IMR-90 (cell line): ENCODE measurements around the gene ARID4B. TPM values are rescaled to one million over a fixed set of nuclear protein-coding genes. Genes with fewer than 3 reads are reported as not detected.

Experiments used
- ATAC-seq: fragments of 200-7000 bp; cut with Tn5 transposase; 2 replicates; pipeline ENCODE4 v1.9.1; 2020; ENCODE audit warnings: low read depth, mild to moderate bottlenecking, moderate library complexity
- BruUV-seq: library from RNA; stranded (reverse); fragments of 400-500 nt; replicated peaks from 2 replicates; lab custom pipeline; 2021; lab: Mats Ljungman, UMichigan
- CTCF ChIA-PET: fragments of 300-600 bp; formaldehyde crosslinking; extraction: SDS; loops from one replicate; lab custom pipeline; 2021; ENCODE audit warnings: antibody characterized with exemption; lab: Yijun Ruan, JAX
- POLR2A ChIA-PET: fragments of 300-600 bp; sonication (Branson Sonifier 250); formaldehyde crosslinking; loops from one replicate; lab custom pipeline; 2022; ENCODE audit warnings: antibody characterized with exemption; ENCODE audit not compliant: unreplicated experiment; lab: Charles Lee
- DNase-seq: peaks from one replicate; pipeline ENCODE4 v3.0.0; 2013
- H2AFZ ChIP-seq: replicated peaks from 2 replicates; pipeline ENCODE3; 2013; ENCODE audit warnings: low read length, mild to moderate bottlenecking; ENCODE audit not compliant: poor library complexity
- H2AK5ac ChIP-seq: 2 replicates; pipeline ENCODE4 v1.6.1; 2013; ENCODE audit warnings: low read depth, low read length, inconsistent platforms
- H2AK9ac ChIP-seq: replicated peaks from 2 replicates; pipeline ENCODE3; 2013; ENCODE audit warnings: mild to moderate bottlenecking, low read depth, low read length, moderate library complexity; ENCODE audit not compliant: poor library complexity
- H2BK120ac ChIP-seq: 2 replicates; pipeline ENCODE4 v1.6.1; 2013; ENCODE audit warnings: low read depth, low read length, inconsistent platforms
- H2BK15ac ChIP-seq: 3 replicates; pipeline ENCODE4 v1.6.1; 2013; ENCODE audit warnings: low read depth, low read length, inconsistent platforms
- H2BK20ac ChIP-seq: 2 replicates; pipeline ENCODE4 v1.6.1; 2013; ENCODE audit warnings: low read depth, mild to moderate bottlenecking, inconsistent platforms, low read length, moderate library complexity
- H2BK5ac ChIP-seq: 2 replicates; pipeline ENCODE4 v1.6.1; 2013; ENCODE audit warnings: mild to moderate bottlenecking, low read depth, low read length, inconsistent platforms; ENCODE audit not compliant: poor library complexity, severe bottlenecking
- H3K14ac ChIP-seq: replicated peaks from 2 replicates; pipeline ENCODE4 v1.6.1; 2013; ENCODE audit warnings: low read depth, low read length, inconsistent platforms
- H3K18ac ChIP-seq: 2 replicates; pipeline ENCODE4 v1.6.1; 2013; ENCODE audit warnings: low read depth, low read length, control low read depth
- H3K23ac ChIP-seq: 2 replicates; pipeline ENCODE4 v1.6.1; 2013; ENCODE audit warnings: low read depth, low read length, inconsistent platforms
- H3K27ac ChIP-seq: 2 replicates; pipeline ENCODE4 v1.5.1; 2013; ENCODE audit warnings: mild to moderate bottlenecking, control low read depth, low read length; ENCODE audit not compliant: insufficient read depth
- H3K27me3 ChIP-seq: 2 replicates; pipeline ENCODE4 v1.6.1; 2013; ENCODE audit warnings: low read length; ENCODE audit not compliant: control insufficient read depth, insufficient read depth
- H3K36me3 ChIP-seq: 2 replicates; pipeline ENCODE4 v1.6.1; 2013; ENCODE audit warnings: low read length, mixed read lengths; ENCODE audit not compliant: control insufficient read depth, insufficient read depth
- H3K4ac ChIP-seq: 2 replicates; pipeline ENCODE4 v1.6.1; 2013; ENCODE audit warnings: low read depth, low read length, inconsistent platforms
- H3K4me1 ChIP-seq: 2 replicates; pipeline ENCODE4 v1.6.1; 2013; ENCODE audit warnings: low read length, mixed read lengths; ENCODE audit not compliant: control insufficient read depth, insufficient read depth
- H3K4me2 ChIP-seq: 2 replicates; pipeline ENCODE4 v1.6.1; 2013; ENCODE audit warnings: low read depth, mild to moderate bottlenecking, control low read depth, low read length, moderate library complexity
- H3K4me3 ChIP-seq: 2 replicates; pipeline ENCODE4 v1.5.1; 2013; ENCODE audit warnings: low read depth, mild to moderate bottlenecking, control low read depth, low read length, moderate library complexity; ENCODE audit not compliant: insufficient read depth
- H3K56ac ChIP-seq: 2 replicates; pipeline ENCODE4 v1.6.1; 2013; ENCODE audit warnings: low read length, inconsistent platforms; ENCODE audit not compliant: insufficient read depth; ENCODE audit errors: extremely low read depth
- H3K79me1 ChIP-seq, 2 experiments: 2 replicates each; pipeline ENCODE4 v1.6.1; 2013; ENCODE audit warnings: low read length in 2 of 2, inconsistent platforms in 1 of 2, low read depth in 1 of 2
- H3K9ac ChIP-seq: 2 replicates; pipeline ENCODE4 v1.6.1; 2013; ENCODE audit warnings: low read depth, low read length, control low read depth
- H3K9me1 ChIP-seq: 2 replicates; pipeline ENCODE4 v1.6.1; 2013; ENCODE audit warnings: low read length, inconsistent platforms; ENCODE audit not compliant: insufficient read depth
- H3K9me3 ChIP-seq: 2 replicates; pipeline ENCODE4 v1.6.1; 2013; ENCODE audit warnings: low read length; ENCODE audit not compliant: control insufficient read depth, insufficient read depth
- H4K20me1 ChIP-seq: 2 replicates; pipeline ENCODE4 v1.6.1; 2013; ENCODE audit warnings: low read length, inconsistent platforms; ENCODE audit not compliant: insufficient read depth
- H4K5ac ChIP-seq: 2 replicates; pipeline ENCODE4 v1.6.1; 2013; ENCODE audit warnings: mild to moderate bottlenecking, low read depth, low read length, control low read depth
- H4K8ac ChIP-seq, 2 experiments: 2 replicates each; pipeline ENCODE4 v1.6.1; 2013; ENCODE audit warnings: low read depth in 2 of 2, low read length in 2 of 2, control low read depth in 1 of 2, inconsistent platforms in 1 of 2
- H4K91ac ChIP-seq: 2 replicates; pipeline ENCODE4 v1.6.1; 2013; ENCODE audit warnings: low read depth, low read length, inconsistent platforms; ENCODE audit not compliant: insufficient read depth
- CHD1 ChIP-seq: IDR thresholded peaks from 2 replicates; pipeline ENCODE4 v1.6.1; 2012; ENCODE audit warnings: low read depth, low read length, improper control_type of control experiment
- CTCF ChIP-seq: conservative IDR thresholded peaks from 2 replicates; pipeline ENCODE4 v1.5.1; 2012; ENCODE audit warnings: mild to moderate bottlenecking, low read depth, low read length, improper control_type of control experiment
- ELK1 ChIP-seq: fragments of 150-350 bp; IDR thresholded peaks from 2 replicates; pipeline ENCODE4 v1.6.1; 2016; ENCODE audit warnings: low read depth, mild to moderate bottlenecking, low read length, moderate library complexity, borderline replicate concordance
- MAZ ChIP-seq: IDR thresholded peaks from 2 replicates; pipeline ENCODE4 v1.6.1; 2012; ENCODE audit warnings: low read depth, mild to moderate bottlenecking, low read length, improper control_type of control experiment, moderate library complexity, borderline replicate concordance
- MXI1 ChIP-seq: IDR thresholded peaks from 2 replicates; pipeline ENCODE4 v1.6.1; 2012; ENCODE audit warnings: low read depth, mild to moderate bottlenecking, low read length, moderate library complexity, borderline replicate concordance
- NFE2L2 ChIP-seq: fragments of 150-350 bp; IDR thresholded peaks from 2 replicates; pipeline ENCODE4 v1.6.1; 2016; ENCODE audit warnings: low read depth, mild to moderate bottlenecking, low read length
- POLR2A ChIP-seq: IDR thresholded peaks from 2 replicates; pipeline ENCODE4 v1.6.1; 2012; ENCODE audit warnings: mild to moderate bottlenecking, low read depth, low read length
- RAD21 ChIP-seq: IDR thresholded peaks from 2 replicates; pipeline ENCODE4 v1.6.1; 2012; ENCODE audit warnings: low read length, improper control_type of control experiment
- SMC3 ChIP-seq: fragments of 150-350 bp; IDR thresholded peaks from 2 replicates; pipeline ENCODE4 v1.6.1; 2016; ENCODE audit warnings: low read depth, mild to moderate bottlenecking, antibody characterized with exemption, low read length, moderate library complexity
- USF2 ChIP-seq: fragments of 150-350 bp; IDR thresholded peaks from 2 replicates; pipeline ENCODE4 v1.6.1; 2017; ENCODE audit warnings: mild to moderate bottlenecking, antibody characterized with exemption, low read length, low read depth
- dilution Hi-C: fragments of 300-500 bp; cut with HindIII; formaldehyde crosslinking; loops from one replicate; pipeline ENCODE4 v1.14.3; 2018; ENCODE audit warnings: low sequenced_read_pairs; ENCODE audit not compliant: unreplicated experiment
- in situ Hi-C: fragments of 300-500 bp; cut with MboI; formaldehyde crosslinking; loops from 3 replicates; pipeline ENCODE4 v1.14.3; 2019; ENCODE audit warnings: low sequenced_read_pairs, inconsistent platforms, mixed read lengths
- intact Hi-C: fragments of 100-400 bp; cut with micrococcal nuclease; formaldehyde crosslinking; loops from 2 replicates; pipeline ENCODE4 v1.10.0; 2022
- polyA plus RNA-seq, 3 experiments: library from polyadenylated mRNA; depleted of rRNA; stranded (reverse); fragments of >200 nt; gene quantifications; 2 replicates each; pipeline ENCODE4 v1.2.3, GENCODE V29; 2012; ENCODE audit warnings: low replicate concordance in 1 of 3
- total RNA-seq: library from RNA; depleted of rRNA; stranded (reverse); fragments of >200 nt; gene quantifications from 2 replicates; pipeline ENCODE4 v1.2.3, GENCODE V29; 2012

ARID4B gene
- total and polyA plus RNA-seq, 2 of the 4 experiments (the other 2 are of a cell fraction) = 8.5 to 16.0 TPM

- ChIA-PET POLR2A (no interaction called here), CTCF (no interaction called here)
- Histone ChIP-seq H4K5ac (no peak overlapping the region), H2AK5ac (no peak overlapping the region), H2BK120ac (no peak overlapping the region), H2BK20ac (no peak overlapping the region), H3K9me1 (peaks cover 13% of the 10 kb centered on the region), H3K4me3 (no peak overlapping the region), H3K4me1 (no peaks in the 10 kb centered on the region), H2AK9ac (no peak overlapping the region), H3K18ac (no peak overlapping the region), H2BK5ac (no peak overlapping the region), H3K36me3 (no peaks in the 10 kb centered on the region), H3K14ac (no peak overlapping the region), H4K8ac (no peak overlapping the region), H3K4ac (no peak overlapping the region), H3K79me1 (peaks cover 23 to 61% of the 10 kb centered on the region in 2 experiments), H3K27ac (no peak overlapping the region), H3K9me3 (no peaks in the 10 kb centered on the region), H3K56ac (no peak overlapping the region), H4K91ac (no peak overlapping the region), H3K9ac (no peak overlapping the region), H4K20me1 (peaks cover 67% of the 10 kb centered on the region), H2AFZ (no peak overlapping the region), H3K23ac (no peak overlapping the region), H3K4me2 (no peak overlapping the region), H3K27me3 (no peaks in the 10 kb centered on the region), H2BK15ac (no peak overlapping the region)
- BruUV-seq = no TSS peak
- intact Hi-C loops = no loop called here
- TF ChIP-seq POLR2A = no peak
- no peak for TF ChIP-seq RAD21
- TF ChIP-seq USF2 = no peak
- no peak for TF ChIP-seq MAZ
- TF ChIP-seq SMC3 = no peak
- no peak for TF ChIP-seq NFE2L2
- TF ChIP-seq ELK1 = no peak
- TF ChIP-seq CTCF = no peak
- no peak for TF ChIP-seq MXI1
- no peak for TF ChIP-seq CHD1
- dilution Hi-C loops = no loop called here
- in situ Hi-C loops = no loop called here
- no peak for DNase-seq
- no peak for ATAC-seq
Observed at GRCh38 chr1:235264327-235264726, 63.7 kb downstream of the ARID4B start.
